OCI-LY3 (cell line): Measurements from ENCODE around the gene RHBDF2.

Experiments used
- EZH2phosphoT487 ChIP-seq: fragments of 200-600 bp; shearing (Covaris generic); IDR thresholded peaks from 2 replicates; pipeline ENCODE4 v1.6.1; 2018; ENCODE audit warnings: antibody characterized with exemption, mixed run types, low read depth
- TF ChIP-seq, protein P1 (sequence below): fragments of 200-600, 300-600 bp; sonication (generic); IDR thresholded peaks from 2 replicates; pipeline ENCODE4 v1.5.1; 2014; ENCODE audit warnings: antibody characterized with exemption, low read length, low read depth

DNA sequence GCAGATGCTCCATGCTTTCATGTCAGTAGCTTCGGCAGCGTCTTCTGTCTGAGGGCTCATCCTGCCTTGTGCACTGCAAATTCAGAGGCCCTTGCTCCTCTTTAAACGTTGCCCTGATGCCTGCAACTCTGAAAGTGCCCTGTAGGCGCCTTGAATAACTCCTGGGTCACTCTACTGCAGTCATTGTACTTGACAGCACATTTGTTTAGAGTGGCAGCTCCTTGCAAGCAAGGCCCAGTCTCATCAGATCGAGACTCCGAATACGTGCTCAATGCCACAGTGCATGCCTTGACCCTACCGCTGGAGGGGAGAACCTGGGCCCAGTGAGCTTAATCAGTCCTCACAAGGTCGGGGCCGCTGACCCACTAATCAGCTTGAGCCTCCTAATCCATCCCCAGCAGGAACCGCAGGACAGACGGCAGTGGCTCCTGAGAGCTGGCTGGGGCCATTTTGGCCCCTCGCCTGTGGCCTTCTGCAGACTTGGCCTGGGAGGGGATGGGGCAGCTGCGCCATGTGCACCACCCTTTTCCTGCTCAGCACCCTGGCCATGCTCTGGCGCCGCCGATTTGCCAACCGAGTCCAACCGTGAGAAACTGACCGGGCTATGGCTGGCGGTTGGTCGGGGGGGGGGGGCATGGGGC, 38.5 kb upstream of the RHBDF2 start, which contains the start of gene PRCD:
- TF ChIP-seq, protein P1, sequence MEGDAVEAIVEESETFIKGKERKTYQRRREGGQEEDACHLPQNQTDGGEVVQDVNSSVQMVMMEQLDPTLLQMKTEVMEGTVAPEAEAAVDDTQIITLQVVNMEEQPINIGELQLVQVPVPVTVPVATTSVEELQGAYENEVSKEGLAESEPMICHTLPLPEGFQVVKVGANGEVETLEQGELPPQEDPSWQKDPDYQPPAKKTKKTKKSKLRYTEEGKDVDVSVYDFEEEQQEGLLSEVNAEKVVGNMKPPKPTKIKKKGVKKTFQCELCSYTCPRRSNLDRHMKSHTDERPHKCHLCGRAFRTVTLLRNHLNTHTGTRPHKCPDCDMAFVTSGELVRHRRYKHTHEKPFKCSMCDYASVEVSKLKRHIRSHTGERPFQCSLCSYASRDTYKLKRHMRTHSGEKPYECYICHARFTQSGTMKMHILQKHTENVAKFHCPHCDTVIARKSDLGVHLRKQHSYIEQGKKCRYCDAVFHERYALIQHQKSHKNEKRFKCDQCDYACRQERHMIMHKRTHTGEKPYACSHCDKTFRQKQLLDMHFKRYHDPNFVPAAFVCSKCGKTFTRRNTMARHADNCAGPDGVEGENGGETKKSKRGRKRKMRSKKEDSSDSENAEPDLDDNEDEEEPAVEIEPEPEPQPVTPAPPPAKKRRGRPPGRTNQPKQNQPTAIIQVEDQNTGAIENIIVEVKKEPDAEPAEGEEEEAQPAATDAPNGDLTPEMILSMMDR, result no peak
- TF ChIP-seq EZH2phosphoT487, result no peak
